GM19240 (cell line): ENCODE data around the gene ELFN2.
A peak's percentile ranks its signal among the peaks of the same experiment; 100 is the strongest.

Source experiments
- DNase-seq: peaks from one replicate; pipeline ENCODE4 v3.0.0; 2011; ENCODE audit warnings: low spot score; ENCODE audit not compliant: insufficient read length

ELFN2 gene

GRCh38 chr22:37455896-37456295 is 28.6 kb upstream of the ELFN2 start:
- no peak for DNase-seq

- DNase-seq, result no peak
Observed at GRCh38 chr22:37454857-37455686, 27.8 kb upstream of the ELFN2 start.

GRCh38 chr22:37453696-37454095 is 26.4 kb upstream of the ELFN2 start:
- no peak for DNase-seq

- no peak for DNase-seq
Observed at GRCh38 chr22:37451218-37451617, 23.9 kb upstream of the ELFN2 start.

GRCh38 chr22:37449331-37450001 is 22.2 kb upstream of the ELFN2 start:
- no peak for DNase-seq

GRCh38 chr22:37448516-37449127 is 21.3 kb upstream of the ELFN2 start:
- DNase-seq, result no peak

GRCh38 chr22:37445501-37445900 is 18.2 kb upstream of the ELFN2 start:
- no peak for DNase-seq

GRCh38 chr22:37443977-37444376 is 16.7 kb upstream of the ELFN2 start:
- DNase-seq, result no peak

GRCh38 chr22:37443086-37443485 is 15.8 kb upstream of the ELFN2 start:
- no peak for DNase-seq

- no peak for DNase-seq
Observed at GRCh38 chr22:37442537-37442936, 15.3 kb upstream of the ELFN2 start.

GRCh38 chr22:37442135-37442534 is 14.9 kb upstream of the ELFN2 start:
- DNase-seq, result no peak

- no peak for DNase-seq
Observed at GRCh38 chr22:37440875-37441274, 13.6 kb upstream of the ELFN2 start.

- DNase-seq, result no peak
Observed at GRCh38 chr22:37439347-37439746, 12.1 kb upstream of the ELFN2 start.

GRCh38 chr22:37435970-37436603 is 8.8 kb upstream of the ELFN2 start:
- no peak for DNase-seq

GRCh38 chr22:37433786-37434185 is 6.5 kb upstream of the ELFN2 start:
- DNase-seq, result no peak

- no peak for DNase-seq
Observed at GRCh38 chr22:37432708-37433054, 5.4 kb upstream of the ELFN2 start.

GRCh38 chr22:37431801-37432707 is 4.8 kb upstream of the ELFN2 start:
- no peak for DNase-seq

GRCh38 chr22:37431366-37431765 is 4.1 kb upstream of the ELFN2 start:
- DNase-seq, result no peak

- no peak for DNase-seq
Observed at GRCh38 chr22:37430941-37431340, 3.7 kb upstream of the ELFN2 start.

GRCh38 chr22:37428649-37429586 is 1.6 kb upstream of the ELFN2 start:
- DNase-seq, result peak; percentile 82
